ENCODE measurements around the gene GMDS. TPM values are rescaled to one million over a fixed set of nuclear protein-coding genes. Genes with fewer than 3 reads are reported as not detected.

Gene GMDS
- total RNA-seq, 1 experiment from 2014 or later = 35.0 TPM

DNA sequence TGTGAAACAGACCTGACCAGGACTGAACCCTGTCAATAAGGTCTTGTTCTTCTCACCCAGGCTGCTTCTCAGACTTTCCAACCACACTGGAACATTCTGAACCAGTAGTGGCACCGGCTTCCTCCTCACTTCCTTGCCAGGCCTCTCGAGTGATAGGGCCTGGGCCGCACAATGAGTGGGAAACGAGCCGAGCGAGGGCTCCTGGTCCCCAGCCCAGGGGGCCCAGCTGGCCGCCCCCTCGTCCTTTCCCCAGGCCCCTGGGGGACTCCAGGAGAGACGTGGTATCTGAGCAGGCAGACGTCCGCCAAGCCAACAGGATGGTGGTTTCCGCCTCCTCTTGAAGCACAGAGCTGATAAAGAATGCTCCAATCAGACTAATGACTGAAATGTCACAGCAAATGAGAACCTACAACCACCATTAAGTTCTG, 117.9 kb downstream of the GMDS start:
- Mint-ChIP-seq H3K4me1 (peaks cover 19% of the 10 kb centered on the region), H3K9me3 (no peaks in the 10 kb centered on the region), H3K4me3 (no peak overlapping the region), H3K27me3 (ENCODE audit: low read depth) (no peaks in the 10 kb centered on the region), H3K27ac (no peak overlapping the region), H3K36me3 (no peaks in the 10 kb centered on the region)
- ChIA-PET POLR2A (no interaction called here), CTCF (no interaction called here)
- no peak for DNase-seq (ENCODE audit: low spot score)
- ATAC-seq = no peak
- TF ChIP-seq ERG (CRISPR knock-in tag; IDR thresholded peaks at IDR 0.05) = no peak
- TF ChIP-seq, protein P1, sequence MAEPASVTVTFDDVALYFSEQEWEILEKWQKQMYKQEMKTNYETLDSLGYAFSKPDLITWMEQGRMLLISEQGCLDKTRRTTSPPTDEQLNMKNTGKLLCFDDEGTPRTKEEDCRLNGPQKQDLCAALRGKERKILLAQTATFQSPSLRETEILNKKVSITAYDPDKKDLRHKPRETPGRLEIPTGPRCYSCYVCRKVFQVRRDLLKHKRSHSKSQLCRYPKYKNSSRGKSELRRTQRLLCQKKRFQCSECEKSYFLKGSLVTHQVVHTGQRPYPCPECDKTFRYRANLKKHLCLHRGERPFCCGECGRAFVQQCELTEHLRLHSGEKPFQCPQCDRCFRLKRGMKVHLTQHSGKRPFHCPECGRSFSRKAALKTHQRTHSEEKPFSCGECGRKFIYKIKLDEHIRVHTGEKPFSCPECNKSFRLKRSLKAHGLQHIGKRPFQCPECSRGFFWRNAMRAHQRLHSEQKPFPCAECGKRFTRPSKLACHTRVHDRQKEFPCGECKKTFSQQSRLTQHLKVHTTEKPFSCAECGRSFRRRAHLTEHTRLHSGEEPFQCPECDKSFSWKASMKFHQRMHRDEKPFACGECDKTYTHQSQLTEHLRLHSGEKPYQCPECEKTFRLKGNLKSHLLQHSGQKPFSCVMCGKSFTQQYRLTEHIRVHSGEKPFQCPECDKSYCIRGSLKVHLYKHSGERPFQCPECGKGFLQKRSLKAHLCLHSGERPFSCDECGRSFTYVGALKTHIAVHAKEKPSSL (CRISPR knock-in tag; conservative IDR thresholded peaks at IDR 0.05) = no peak
- no peak for TF ChIP-seq MYBL2 (CRISPR knock-in tag; IDR thresholded peaks at IDR 0.05)
- TF ChIP-seq ZBTB21 (CRISPR knock-in tag; IDR thresholded peaks at IDR 0.05; ENCODE audit: borderline replicate concordance) = no peak
- TF ChIP-seq, protein P2, sequence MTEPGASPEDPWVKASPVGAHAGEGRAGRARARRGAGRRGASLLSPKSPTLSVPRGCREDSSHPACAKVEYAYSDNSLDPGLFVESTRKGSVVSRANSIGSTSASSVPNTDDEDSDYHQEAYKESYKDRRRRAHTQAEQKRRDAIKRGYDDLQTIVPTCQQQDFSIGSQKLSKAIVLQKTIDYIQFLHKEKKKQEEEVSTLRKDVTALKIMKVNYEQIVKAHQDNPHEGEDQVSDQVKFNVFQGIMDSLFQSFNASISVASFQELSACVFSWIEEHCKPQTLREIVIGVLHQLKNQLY (CRISPR knock-in tag; IDR thresholded peaks at IDR 0.05) = no peak
- TF ChIP-seq ZNF281 (CRISPR knock-in tag; IDR thresholded peaks at IDR 0.05) = no peak
- no peak for TF ChIP-seq GABPB1 (CRISPR knock-in tag; IDR thresholded peaks at IDR 0.05)
- TF ChIP-seq ZNF423 (CRISPR knock-in tag; IDR thresholded peaks at IDR 0.05) = no peak
- TF ChIP-seq TP53 (CRISPR knock-in tag; IDR thresholded peaks at IDR 0.05) = no peak

GRCh38 chr6:2126351-2126750, 119.1 kb downstream of the GMDS start:
- TF ChIP-seq TEAD4 (CRISPR knock-in tag; IDR thresholded peaks at IDR 0.05) = no peak
- ChIA-PET CTCF (interaction anchor here (1.0 kb wide), 1 partner anchor 32 kb away, joined by 4 read pairs; no protein-coding TSS in a partner anchor), POLR2A (interaction anchor here (0.6 kb wide), 1 partner anchor 116 kb away, joined by 6 read pairs; no protein-coding TSS in a partner anchor)
- DNase-seq (ENCODE audit: low spot score) = no peak
- ATAC-seq = no peak
- Mint-ChIP-seq H3K27ac (no peak overlapping the region), H3K4me1 (peaks cover 19% of the 10 kb centered on the region), H3K9me3 (no peaks in the 10 kb centered on the region), H3K36me3 (no peaks in the 10 kb centered on the region), H3K4me3 (no peak overlapping the region), H3K27me3 (ENCODE audit: low read depth) (no peaks in the 10 kb centered on the region)

GRCh38 chr6:2125158-2125557, 120.2 kb downstream of the GMDS start:
- H3K27me3 Mint-ChIP-seq (ENCODE audit: low read depth) = no peaks in the 10 kb centered on the region
- ChIA-PET POLR2A (no interaction called here), CTCF (no interaction called here)
- H3K27ac Mint-ChIP-seq = no peak overlapping the region
- ATAC-seq = no peak
- TF ChIP-seq ZSCAN18 (CRISPR knock-in tag; IDR thresholded peaks at IDR 0.05) (no peak), ZNF121 (CRISPR knock-in tag; IDR thresholded peaks at IDR 0.05) (0 out of 2 replicates have a peak, but pooled peaks have one; percentile 24)
- H3K9me3 Mint-ChIP-seq = no peaks in the 10 kb centered on the region
- H3K4me3 Mint-ChIP-seq = no peak overlapping the region
- DNase-seq (ENCODE audit: low spot score) = no peak
- peaks cover 15% of the 10 kb centered on the region for H3K4me1 Mint-ChIP-seq
- H3K36me3 Mint-ChIP-seq = no peaks in the 10 kb centered on the region

Measured in WTC11 (cell line).